ENCODE data around the gene MORF4L2. TPM values are rescaled to one million over a fixed set of nuclear protein-coding genes. Genes with fewer than 3 reads are reported as not detected.

The MORF4L2 gene
- total and polyA plus RNA-seq, 2 experiments from 2014 or later, result 311 to 315 TPM

- no peak overlapping the region for H3K4me3 Mint-ChIP-seq
- no peaks in the 10 kb centered on the region for H3K36me3 ChIP-seq (ENCODE audit: insufficient read depth)
- H3K9me2 ChIP-seq (ENCODE audit: insufficient read depth), result no peaks in the 10 kb centered on the region
- peaks cover 12% of the 10 kb centered on the region; the same call in 2 of the 3 replicates for H3K4me1 Mint-ChIP-seq
- ATAC-seq (no peak), DNase-seq (ENCODE audit: low spot score) (no peak)
- no peak overlapping the region for H3K27ac Mint-ChIP-seq
- H4K20me1 ChIP-seq (replicated peaks; ENCODE audit: insufficient read depth), result no peaks in the 10 kb centered on the region
- no peaks in the 10 kb centered on the region for H3K27me3 ChIP-seq (ENCODE audit: insufficient read depth)
- no peaks in the 10 kb centered on the region; the same call in none of the 2 replicates for H3K4me1 ChIP-seq (ENCODE audit: insufficient read depth)
- H3K27me3 Mint-ChIP-seq (ENCODE audit: insufficient read depth, low read depth, poor library complexity), result no peaks in the 10 kb centered on the region
- TF ChIP-seq ETS1 (IDR thresholded peaks at IDR 0.05), result no peak
- no peak for TF ChIP-seq REST (IDR thresholded peaks at IDR 0.05; ENCODE audit: unreplicated experiment)
- TF ChIP-seq NANOG (IDR thresholded peaks at IDR 0.05; ENCODE audit: borderline replicate concordance), result no peak
- TF ChIP-seq ZNF462 (CRISPR knock-in tag; IDR thresholded peaks at IDR 0.05), result no peak
- TF ChIP-seq CREB1 (CRISPR knock-in tag; IDR thresholded peaks at IDR 0.05; ENCODE audit: low read depth), result no peak
- TF ChIP-seq CTCF (conservative IDR thresholded peaks at IDR 0.05; ENCODE audit: low read depth in 2 of 2), result no peak
- TF ChIP-seq ZNF331 (CRISPR knock-in tag; IDR thresholded peaks at IDR 0.05; ENCODE audit: low read depth), result no peak
- no peak for TF ChIP-seq EZH2 (IDR thresholded peaks at IDR 0.05; ENCODE audit: low read depth, unreplicated experiment)
- no peak for TF ChIP-seq STAT1 (IDR thresholded peaks at IDR 0.05; ENCODE audit: unreplicated experiment)
- TF ChIP-seq EZH2phosphoT487 (IDR thresholded peaks at IDR 0.05; ENCODE audit: unreplicated experiment), result no peak
- TF ChIP-seq JUNB (IDR thresholded peaks at IDR 0.05; ENCODE audit: unreplicated experiment), result no peak
- TF ChIP-seq ZNF114 (CRISPR knock-in tag; IDR thresholded peaks at IDR 0.05), result no peak
- no peak for TF ChIP-seq POLR2AphosphoS5 (IDR thresholded peaks at IDR 0.05; ENCODE audit: low read depth)
- no peak overlapping the region for H3K4me3 ChIP-seq
- H3F3A ChIP-seq (replicated peaks; ENCODE audit: low read depth), result no peaks in the 10 kb centered on the region
- H2AFZ ChIP-seq, result no peak overlapping the region
- no peak overlapping the region for H3K27ac ChIP-seq (ENCODE audit: low read depth)
- no peak overlapping the region for H3K4me2 ChIP-seq
- H3K9me3 Mint-ChIP-seq, result no peaks in the 10 kb centered on the region
- no peaks in the 10 kb centered on the region for H3K36me3 Mint-ChIP-seq (ENCODE audit: low read depth)
- H3K79me2 ChIP-seq (replicated peaks; ENCODE audit: insufficient read depth), result no peaks in the 10 kb centered on the region
Measured at GRCh38 chrX:103699243-103699642, 12.7 kb upstream of the MORF4L2 start.

All from GM23338 (cell line).